Retina (tissue), 1 donor: ENCODE data around the gene ARID5B.
A peak's percentile ranks its signal among the peaks of the same experiment; 100 is the strongest.

Experiments used
- DNase-seq: peaks from one replicate; pipeline ENCODE4 v3.0.0-alpha.2; 2016

Gene ARID5B

DNA sequence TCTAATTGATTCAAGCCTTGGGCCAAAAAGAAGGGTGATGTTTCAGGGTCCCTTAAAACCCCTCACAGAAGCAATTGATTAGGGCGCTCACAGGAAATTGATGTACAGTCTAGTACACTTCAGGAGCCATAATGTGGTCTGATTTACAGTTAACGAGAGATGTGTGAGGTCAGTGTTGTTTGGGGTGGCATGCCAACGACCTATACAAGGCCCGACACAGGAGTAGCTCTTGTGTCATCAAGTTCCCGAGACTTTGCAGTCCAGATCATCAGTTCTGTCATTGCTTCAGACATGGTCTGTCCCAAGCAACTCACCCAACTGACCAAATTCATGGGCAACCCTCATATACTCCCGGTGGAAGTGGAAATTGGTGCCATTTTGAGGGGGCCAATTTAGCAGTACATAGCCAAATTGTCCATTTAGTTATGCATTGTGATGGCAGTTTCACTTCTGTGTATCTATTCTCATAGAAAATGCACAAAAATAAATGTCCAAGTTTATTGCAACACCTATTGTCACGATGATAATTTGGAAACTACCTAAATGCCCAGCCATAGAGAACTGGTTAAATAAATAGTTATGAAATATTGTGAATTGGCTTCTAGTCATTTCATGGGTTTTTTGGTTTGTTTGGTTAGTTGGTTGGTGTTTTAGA is 18.0 kb upstream of the ARID5B start:
- DNase-seq: no peak

DNA sequence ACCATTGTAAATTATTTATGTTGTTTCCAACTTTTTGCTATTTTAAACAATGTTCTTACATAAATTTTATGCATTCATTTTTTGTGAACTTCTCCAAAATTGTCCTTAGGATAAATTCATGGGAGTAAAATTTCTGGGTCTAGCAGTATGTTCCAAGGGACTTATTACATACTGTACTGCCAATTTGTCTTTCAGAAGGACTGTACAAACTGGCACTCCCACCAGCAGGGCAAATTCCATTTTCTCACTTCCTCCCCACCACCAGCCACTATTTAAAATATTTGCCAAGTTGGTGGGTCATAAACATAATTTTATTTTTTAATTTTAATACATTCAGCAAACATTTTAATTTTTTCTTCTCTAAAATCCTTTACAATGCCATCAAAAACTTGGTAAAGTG is 13.7 kb upstream of the ARID5B start:
- no peak for DNase-seq

DNA sequence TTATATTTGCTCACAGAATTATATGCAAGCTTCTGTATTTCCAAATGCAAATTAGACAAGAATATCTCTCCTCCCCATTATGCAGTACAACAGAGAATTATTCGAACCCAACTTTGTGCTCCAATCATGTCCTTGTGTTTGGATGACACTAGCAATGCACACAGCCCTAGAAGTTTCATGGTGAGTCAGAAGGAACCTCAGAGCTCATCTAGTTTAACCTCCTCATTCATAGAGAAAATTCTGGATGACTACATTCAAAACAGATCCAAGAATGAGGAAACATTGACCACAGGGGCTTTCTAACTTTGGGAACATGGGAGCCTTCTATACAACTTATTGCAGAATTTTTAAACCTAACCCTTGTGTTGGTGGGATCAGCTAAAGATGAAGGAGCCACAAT is 12.8 kb upstream of the ARID5B start:
- DNase-seq: no peak

DNA sequence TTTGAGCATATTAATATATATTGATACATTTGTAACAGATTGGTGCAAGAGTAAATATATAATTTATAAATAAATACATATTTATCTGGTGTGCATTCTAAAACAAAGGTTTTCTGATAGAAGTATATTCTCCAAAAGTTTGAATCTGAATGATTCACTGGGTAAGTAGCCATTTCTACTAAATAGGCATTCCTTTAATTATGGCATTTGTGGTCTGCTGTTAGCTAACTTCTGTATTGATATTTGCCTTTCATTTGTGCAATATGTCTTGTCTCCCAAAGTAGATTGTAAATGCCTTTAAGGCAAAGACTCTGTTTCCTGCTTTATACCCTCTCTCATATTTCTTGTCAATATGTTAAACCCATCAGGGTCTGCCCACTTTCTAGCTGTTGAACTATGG is 11.1 kb upstream of the ARID5B start:
- DNase-seq: no peak

DNA sequence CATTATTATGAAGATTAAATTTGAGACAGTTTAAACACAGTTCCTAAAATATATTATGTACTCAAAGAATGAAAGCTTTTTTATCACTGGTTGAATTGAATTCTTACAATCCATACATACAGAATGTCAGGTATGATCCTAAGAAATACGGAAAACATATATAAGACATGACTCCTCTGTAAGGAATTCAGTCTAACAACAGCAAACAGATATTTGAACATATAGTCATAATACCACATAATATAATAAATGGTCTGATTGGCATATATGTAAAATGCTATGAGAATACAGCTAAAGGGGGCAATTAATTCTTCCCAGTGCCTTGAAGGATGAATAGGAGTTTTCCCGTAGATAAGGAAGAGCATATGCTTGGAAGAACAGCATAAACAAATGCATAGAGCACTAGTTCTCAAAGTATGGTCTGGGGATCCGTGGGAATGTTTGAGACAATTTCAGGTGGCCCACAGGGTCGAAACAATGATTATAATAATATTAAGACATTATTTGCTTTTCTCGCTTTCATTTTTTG is 10.6 kb upstream of the ARID5B start:
- DNase-seq: no peak

DNA sequence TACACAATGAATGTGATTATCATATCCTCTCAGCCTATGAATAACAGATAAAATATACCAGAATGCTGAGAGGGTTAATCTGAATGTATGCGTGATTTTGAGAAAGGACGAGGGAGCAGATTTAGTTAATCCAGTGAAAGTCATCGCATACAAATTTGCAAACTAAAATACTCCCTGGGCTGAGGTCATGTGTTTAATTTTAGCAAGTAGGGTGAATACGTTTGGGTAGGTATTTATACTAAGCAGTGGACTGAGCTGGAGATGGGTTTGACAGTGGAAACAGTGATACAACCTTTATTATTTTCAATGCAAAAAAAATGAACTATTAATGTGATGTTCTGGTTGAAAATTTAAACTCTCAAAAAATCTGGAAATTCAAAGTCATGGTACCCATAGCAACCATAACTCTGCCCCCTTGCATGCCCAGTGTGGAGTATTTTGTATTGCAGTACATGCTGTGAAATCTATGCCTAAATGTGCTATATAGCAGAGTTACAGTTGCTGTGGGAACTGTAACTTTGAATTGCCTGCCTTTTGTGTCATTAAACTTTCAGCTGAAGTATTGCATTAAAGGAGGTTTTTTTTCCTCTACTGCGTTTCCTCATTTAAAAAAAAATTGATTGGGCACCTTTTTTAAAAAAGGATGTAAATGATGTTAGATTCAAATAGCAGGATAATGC is 9.5 kb upstream of the ARID5B start:
- no peak for DNase-seq

DNA sequence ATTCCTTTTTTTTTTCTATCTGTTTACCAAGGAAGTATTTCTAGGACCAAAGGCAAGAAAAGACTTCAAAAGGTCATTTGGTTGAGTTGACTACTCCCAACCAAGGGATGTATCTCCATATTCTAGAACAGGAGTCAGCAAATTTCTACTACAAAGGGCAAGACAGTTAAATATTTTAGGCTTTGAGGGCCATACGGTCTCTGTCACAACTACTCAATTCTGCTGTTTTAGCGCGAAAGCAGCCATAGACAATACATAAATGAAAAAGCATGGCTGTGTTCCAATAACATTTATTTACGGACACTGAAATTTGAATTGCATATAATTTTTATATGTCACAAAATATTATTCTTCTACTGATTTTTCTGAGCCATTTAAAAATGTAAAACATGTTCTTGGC is 8.5 kb upstream of the ARID5B start:
- DNase-seq: no peak

DNA sequence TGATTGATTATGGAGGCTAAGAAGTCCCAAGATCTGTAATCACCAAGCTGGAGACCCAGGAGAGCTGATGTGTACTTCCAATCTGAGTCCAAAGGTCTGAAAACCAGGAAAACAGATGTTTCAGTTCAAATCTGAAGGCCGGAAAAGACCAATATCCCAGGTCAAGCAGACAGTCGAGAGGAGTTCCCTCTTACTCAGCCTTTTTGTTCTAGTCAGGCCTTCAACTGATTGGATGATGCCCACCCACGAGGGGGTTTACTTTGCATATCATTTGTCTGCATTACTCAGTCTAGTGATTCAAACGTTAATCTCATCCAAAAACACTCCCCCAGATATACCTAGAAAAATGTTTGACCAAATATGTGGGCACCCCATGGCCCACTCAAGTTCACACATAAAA is 7.4 kb upstream of the ARID5B start:
- DNase-seq: no peak

DNA sequence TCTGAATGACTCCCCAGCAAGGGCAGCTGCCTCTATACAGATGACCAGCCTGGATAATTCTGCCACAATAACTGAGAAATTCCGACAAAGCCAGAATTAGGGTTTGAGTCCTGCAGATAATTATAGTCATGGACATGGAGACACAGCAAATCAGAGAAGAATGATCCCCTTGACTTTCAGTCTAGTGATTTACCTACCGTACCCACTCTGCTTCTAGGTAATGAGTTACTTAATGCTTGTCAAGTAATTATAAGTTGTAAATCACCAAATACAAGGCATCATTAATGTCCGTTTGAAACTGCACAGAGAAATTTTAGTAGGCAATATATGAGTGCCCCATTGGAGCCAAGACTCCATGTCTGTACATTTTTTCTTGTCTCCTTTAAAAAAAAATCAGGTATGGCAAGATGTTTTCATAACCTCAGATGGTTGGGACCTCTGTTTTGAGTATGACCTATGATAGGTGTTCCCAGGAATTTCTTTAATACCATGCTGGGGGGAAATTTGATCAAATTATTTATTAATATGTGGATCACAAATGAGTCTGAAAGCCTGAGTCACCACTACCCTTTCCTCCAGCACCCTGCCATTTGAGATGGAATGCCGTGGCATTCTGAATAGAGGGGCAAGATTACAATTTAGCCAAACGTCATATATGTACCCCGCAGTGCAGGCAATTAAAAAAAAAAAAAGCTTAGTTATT is 5.5 kb upstream of the ARID5B start:
- no peak for DNase-seq

DNA sequence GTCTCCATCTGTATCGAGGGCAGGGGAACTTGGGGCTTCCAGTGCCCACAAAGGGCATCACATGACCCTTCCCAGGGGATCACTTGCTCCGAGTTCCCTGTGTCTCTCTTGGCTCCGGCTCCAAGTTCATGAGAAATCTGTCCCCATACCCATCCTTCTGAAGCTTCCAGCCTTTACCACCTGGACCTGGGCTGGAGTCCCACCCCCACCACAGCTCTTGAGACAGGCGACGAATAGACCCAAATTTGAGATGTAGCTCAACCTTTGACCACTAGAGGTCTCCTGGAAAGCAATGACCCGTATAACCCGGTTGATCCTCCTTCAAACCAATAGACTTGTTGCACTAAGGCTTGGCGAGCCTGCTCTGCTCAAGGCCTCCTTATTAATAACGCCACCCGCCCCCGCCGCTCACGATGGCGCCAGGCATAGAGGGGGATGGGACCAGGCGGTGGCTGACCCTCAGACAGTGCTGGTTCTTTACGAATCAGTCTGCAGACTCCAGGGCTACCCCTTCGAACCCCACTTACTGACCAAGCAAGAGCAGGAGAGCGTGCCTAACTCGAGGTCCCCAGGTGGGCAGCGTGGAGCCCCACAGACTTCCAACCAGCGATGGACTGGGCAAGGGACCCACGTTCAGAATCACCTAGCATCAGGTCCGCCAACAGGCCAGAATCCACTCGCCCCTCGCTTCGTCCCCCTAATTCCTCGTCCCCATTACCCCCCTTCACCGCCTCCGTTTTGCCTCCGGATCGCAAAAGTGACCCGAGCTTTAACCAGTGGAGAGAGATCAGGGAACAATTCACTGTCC is 4.4 kb upstream of the ARID5B start:
- peak; percentile 85 for DNase-seq

DNA sequence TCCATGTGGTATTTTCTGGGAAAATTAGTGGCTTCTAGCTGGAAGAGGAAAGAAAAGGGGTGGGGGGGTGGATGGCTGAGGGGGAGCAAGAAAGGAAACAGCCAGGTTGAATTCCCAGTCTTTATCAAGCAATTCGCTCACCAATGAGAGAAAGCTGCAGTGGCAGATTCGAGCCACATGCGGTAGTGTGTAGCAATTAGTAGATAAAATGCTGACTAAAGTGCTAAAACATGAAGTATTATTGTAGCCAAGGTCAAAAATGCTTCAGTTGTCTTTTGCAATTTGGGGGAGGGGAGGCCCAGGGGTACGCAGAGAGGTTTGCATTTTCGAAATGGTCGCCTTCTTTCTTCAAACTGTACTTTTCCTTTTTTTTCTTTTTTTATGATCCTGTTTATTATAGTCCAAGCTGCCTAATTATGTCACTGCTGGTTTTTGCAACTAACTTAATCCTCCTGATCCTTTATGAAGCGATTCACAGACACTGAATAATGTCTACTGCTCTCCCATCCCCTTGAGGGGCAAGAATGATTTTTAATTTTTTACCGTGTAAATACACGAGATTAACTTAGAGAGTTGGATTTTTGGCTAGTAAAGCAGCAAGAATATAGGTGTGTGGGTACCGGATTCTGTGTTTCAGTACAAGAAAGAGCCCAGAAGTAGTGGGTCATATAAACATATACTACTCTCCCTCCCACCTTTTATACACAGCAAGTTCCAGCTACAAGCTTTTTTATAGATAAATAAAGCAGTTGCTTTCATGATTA is 3.6 kb upstream of the ARID5B start:
- DNase-seq: peak; percentile 63

DNA sequence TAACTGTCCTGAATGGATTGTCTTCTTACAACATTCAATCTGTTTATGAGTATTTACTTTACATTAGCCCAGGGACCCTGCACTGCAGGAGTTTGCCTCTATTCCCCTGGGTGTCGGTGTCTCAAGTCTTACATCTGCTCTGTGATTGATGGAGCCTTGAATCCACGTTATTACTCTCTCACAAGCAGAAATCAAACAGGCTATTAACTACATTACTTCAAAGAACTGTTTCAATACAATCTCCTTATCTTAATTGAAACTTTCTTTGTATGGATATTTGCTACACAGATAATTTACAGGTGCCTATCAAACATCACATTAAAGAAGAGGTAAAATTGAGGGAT is 3.1 kb upstream of the ARID5B start:
- DNase-seq: no peak

DNA sequence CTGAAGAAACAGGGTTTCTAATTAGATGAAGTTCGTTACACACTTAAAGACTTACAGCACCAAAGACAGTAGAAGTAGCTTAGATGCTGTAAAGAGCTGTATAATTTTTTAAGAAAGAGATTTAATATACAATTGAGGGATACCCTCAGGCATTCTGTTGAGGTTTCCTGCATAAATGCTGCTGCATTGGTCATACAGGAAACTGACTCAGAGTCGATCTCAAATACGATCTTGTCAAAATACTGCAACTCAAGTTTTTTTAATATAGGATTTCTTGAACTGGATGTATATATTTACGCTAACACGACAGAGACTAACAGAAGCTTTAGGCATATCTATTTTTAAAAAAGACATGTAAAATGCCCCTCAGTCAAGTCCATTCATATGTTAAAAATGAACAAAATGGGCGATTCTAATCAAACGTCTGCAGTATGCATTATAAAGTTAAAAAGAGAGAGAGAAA is 2.4 kb upstream of the ARID5B start:
- peak; percentile 17 for DNase-seq

DNA sequence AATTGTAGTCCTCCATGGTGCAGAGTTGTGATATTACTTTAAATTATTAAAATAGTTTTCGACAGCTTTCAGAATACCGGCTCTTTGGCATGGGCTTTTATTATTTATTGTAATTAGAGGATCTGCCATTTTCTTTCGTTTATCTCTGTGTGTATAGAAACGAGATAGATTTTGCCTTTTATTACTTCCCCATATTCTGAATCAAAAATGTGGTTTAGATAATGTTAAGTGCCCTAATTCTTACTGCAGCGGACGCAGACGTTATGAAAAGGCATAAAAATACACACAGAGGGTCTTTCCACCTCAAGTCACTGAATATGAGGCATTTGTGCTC is 1.9 kb upstream of the ARID5B start:
- DNase-seq: no peak

DNA sequence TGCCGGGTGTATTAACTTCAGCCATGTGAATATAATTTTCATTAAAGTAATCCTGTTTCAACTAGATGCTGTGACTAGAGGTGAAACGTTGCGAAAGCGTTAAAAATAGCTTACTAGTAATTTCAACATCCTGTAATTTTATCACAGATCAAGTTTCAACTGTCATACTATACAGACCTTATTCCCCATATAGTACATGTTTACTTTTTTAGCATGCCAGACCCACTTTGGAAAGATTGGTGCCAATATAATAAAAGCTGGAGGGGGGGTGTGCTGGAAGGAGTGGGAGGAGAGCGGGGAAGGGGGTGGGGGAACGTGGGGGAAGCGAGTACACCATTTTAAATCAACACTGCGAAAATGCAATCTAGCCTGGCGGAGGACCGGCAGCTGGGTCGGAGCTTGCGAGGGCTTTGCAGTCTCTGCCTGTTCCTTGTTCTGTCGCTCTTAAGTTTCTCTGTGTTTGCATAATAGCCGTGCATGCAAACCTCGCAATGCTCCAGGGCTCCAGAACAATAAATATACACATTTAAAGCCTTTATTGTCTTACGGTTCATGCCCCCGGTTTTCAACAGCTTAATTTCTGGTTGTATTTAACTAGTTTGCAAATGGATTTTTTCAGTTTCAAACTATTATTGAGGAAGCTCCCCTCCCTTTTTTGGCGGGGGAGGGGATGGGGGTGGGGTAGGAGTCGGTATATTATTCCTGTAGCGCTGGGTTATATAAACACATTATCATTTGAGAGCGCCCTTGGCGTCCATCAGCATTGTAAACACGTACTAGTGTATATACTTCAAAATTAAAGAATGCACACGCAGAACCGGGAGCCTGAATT is 1.3 kb upstream of the ARID5B start:
- peak; percentile 64 for DNase-seq

DNA sequence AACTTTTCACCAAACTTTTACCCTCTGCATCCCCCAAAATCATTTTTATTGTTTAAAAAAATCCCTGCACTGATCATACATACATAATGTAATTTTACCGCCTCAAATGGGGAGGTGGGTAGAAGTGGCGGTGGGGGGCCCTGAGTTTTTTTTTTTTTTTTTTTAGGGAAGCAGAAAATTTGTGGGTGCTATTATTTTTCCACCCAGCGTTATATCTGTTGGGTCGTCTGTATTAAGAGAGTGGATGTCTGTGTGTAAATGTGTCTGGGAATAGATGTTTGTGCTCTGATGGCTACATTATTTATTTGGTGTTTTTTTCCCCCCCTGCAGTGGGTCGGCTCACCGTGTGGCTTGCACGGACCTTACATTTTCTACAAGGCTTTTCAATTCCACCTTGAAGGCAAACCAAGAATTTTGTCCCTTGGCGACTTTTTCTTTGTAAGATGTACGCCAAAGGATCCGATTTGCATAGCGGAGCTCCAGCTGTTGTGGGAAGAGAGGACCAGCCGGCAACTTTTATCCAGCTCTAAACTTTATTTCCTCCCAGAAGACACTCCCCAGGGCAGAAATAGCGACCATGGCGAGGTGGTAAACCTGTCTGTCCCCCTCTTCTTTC is 438 bp downstream of the ARID5B start:
- DNase-seq: peak; percentile 85

DNA sequence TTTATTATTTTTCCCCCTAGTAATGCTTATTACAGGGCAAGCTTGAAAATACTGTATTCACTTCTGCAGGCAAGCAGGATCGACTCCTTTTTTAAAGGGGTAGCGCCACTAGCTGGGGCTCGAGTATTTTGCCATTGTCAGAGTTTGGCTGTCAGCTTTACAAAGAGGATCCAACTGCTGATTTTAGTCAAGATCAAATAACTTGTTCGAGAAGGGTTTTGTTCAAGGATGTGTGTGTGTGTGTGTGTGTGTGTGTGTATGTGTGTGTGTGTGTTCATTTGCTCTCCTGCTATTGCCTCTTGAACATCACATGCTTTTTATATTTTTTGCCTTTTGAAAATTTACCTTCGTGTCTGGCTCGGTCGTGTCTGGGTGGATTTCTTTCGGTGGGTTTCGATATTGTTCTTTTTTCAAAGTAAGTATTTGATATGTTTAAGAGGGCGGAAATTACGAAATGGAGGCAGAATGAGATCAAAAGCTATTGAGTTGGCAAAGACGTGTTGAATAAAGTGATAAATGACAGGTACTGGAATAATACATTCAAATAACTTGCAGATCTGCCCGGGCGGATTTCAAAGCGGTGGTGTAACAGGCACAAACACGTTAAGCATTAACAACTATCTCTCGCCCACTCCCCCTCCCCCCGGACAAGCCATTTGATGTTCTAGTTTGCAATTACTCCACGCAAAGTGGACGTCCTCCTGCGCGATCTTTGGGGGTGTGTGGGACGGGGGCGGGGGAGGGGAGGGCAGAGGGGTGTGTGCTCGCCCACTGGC is 1.1 kb downstream of the ARID5B start:
- DNase-seq: peak; percentile 83

DNA sequence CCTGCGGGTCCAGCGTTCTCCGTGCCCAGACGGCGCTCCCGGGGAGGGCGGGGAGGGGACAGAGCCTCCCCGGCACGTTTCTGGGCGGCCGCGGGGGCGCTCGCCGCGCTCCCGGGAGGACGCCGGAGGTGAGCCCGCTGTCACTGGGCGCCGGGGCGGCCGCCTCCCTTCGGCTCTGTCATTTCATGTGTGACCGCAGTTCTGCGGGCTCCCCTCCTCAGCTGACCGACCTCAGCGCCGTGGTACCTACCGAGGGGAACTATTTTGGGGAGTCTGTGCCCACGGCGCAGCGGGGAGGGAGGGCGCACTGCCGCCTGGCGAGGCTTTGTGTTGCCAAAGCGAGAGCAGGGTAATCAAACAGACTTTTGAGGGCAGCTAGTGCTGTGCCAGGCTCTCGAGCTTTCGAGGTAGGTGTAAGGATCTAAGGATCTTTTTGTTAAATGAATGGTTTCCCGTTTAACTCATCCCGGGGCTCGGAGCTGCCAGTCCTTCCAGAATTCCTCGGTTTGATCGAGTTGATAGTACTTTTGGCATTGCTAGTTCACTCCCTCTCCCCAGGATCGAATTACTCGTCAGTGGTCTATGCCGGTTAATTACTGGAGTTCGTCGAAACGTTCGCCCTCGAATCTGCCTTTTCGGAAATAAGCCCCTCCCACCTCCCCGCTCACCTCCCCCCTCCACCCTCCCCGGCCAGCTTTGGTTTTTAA is 1.9 kb downstream of the ARID5B start:
- peak; percentile 80 for DNase-seq

DNA sequence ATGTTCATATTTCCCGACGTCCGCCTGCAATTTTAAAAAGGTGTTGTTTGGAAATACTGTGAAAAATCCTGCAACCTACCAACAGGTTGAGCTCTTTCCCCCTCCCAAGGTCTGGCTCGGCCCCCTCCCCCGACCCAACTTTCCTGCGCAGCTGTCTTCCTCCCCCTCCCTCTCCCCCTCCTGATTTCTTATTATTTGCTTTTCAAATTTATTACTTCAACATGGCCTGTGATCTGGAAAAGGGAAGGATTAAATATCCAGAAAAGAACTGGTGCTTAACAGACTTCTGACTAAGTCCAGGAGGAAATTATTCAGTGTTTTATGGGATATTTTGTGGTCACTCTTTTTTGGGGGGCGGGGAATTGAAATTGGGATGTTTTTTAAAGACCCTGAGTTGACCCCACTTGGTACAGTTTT is 2.4 kb downstream of the ARID5B start:
- no peak for DNase-seq
